Measurements from ENCODE around the gene HRAS. TPM values are rescaled to one million over a fixed set of nuclear protein-coding genes. Genes with fewer than 3 reads are reported as not detected.
"Not testable (repeated sequence)": the region's sequence is repeated elsewhere in the genome, so short reads cannot be mapped to it uniquely, and the experiment has no call there.

The HRAS gene
- polyA plus RNA-seq, 2 of the 4 experiments (the other 2 are of a cell fraction): 56.3 to 86.9 TPM

GRCh38 chr11:518463-519202 is 16.7 kb downstream of the HRAS start (continued):
- no peak for TF ChIP-seq POLR2AphosphoS2 (conservative IDR thresholded peaks at IDR 0.05; ENCODE audit: low read length)
- TF ChIP-seq USF2 (IDR thresholded peaks at IDR 0.05): peak; percentile 92
- peak; percentile 60; the same call in 1 of the 2 replicates for TF ChIP-seq TP53 (CRISPR knock-in tag; IDR thresholded peaks at IDR 0.05)
- TF ChIP-seq CBX8 (IDR thresholded peaks at IDR 0.05): no peak
- TF ChIP-seq BHLHE40 (IDR thresholded peaks at IDR 0.05; ENCODE audit: low read depth, low read length): peak; percentile 81
- TF ChIP-seq ZSCAN20 (CRISPR knock-in tag; IDR thresholded peaks at IDR 0.05): no peak
- no peak for TF ChIP-seq HES2 (IDR thresholded peaks at IDR 0.05)
- no peak for TF ChIP-seq RARB (CRISPR knock-in tag; IDR thresholded peaks at IDR 0.05)
- TF ChIP-seq CBX2 (IDR thresholded peaks at IDR 0.05; ENCODE audit: borderline replicate concordance, low read depth): no peak
- TF ChIP-seq CHD2 (IDR thresholded peaks at IDR 0.05; ENCODE audit: low read length, partially characterized antibody): no peak
- TF ChIP-seq ZFP36 (IDR thresholded peaks at IDR 0.05; ENCODE audit: borderline replicate concordance, partially characterized antibody): no peak
- TF ChIP-seq CEBPB (IDR thresholded peaks at IDR 0.05): no peak
- peak; percentile 87; the same call in 1 of the 2 replicates for TF ChIP-seq TFCP2L1 (CRISPR knock-in tag; IDR thresholded peaks at IDR 0.05)
- TF ChIP-seq SREBF2 (IDR thresholded peaks at IDR 0.05): no peak
- TF ChIP-seq JUN (IDR thresholded peaks at IDR 0.05): peak; percentile 25 to 83; a peak in 2 of 5 replicates
- peak; percentile 98 for TF ChIP-seq E2F6 (IDR thresholded peaks at IDR 0.05; ENCODE audit: borderline replicate concordance, low read depth)
- TF ChIP-seq MYC (IDR thresholded peaks at IDR 0.05; ENCODE audit: borderline replicate concordance, low read length): peak; percentile 76; the same call in 1 of the 2 replicates
- peak; percentile 11 for TF ChIP-seq MAFK (IDR thresholded peaks at IDR 0.05; ENCODE audit: partially characterized antibody)
- 0 out of 2 replicates have a peak, but pooled peaks have one; percentile 30 for TF ChIP-seq RFX5 (IDR thresholded peaks at IDR 0.05)
- peak; percentile 88 for TF ChIP-seq EHF (CRISPR knock-in tag; IDR thresholded peaks at IDR 0.05)
- no peak for TF ChIP-seq KDM1A (IDR thresholded peaks at IDR 0.05; ENCODE audit: low read depth)
- TF ChIP-seq HOXB13 (CRISPR knock-in tag; IDR thresholded peaks at IDR 0.05; ENCODE audit: low read depth): peak; percentile 48; the same call in 1 of the 2 replicates
- 0 out of 2 replicates have a peak, but pooled peaks have one; percentile 30 for TF ChIP-seq PBX3 (IDR thresholded peaks at IDR 0.05)
- no peak for TF ChIP-seq ZC3H11A (IDR thresholded peaks at IDR 0.05)
- TF ChIP-seq EHMT2 (IDR thresholded peaks at IDR 0.05; ENCODE audit: low read depth): no peak
- 0 out of 2 replicates have a peak, but pooled peaks have one; percentile 31 for TF ChIP-seq ESRRA (IDR thresholded peaks at IDR 0.05; ENCODE audit: borderline replicate concordance, low read length)
- TF ChIP-seq ZNF302 (CRISPR knock-in tag; IDR thresholded peaks at IDR 0.05): no peak
- TF ChIP-seq PHF8 (IDR thresholded peaks at IDR 0.05; ENCODE audit: borderline replicate concordance, low read depth): peak; percentile 26; the same call in 1 of the 2 replicates

- ChIA-PET CTCF (interaction anchor here (2.6 kb wide), 1 partner anchor 10 kb away, joined by 55 read pairs; the partner anchor contains the start of gene RNH1), POLR2A (interaction anchor here (2.0 kb wide), 1 partner anchor 11 kb away, joined by 5 read pairs; the partner anchor contains the start of gene RNH1)
- not testable (repeated sequence) for DNase-seq (ENCODE audit: low read depth in 1 of 2, low spot score in 1 of 2); H3K4me2 ChIP-seq; H3K4me1 ChIP-seq; ATAC-seq; FAIRE-seq; H3K4me3 ChIP-seq
- Histone ChIP-seq H3K27ac (peak overlapping the region in 1 of 2 experiments; percentile 94; a peak in 3 of 6 replicates), H3K9me3 (peaks cover 15% of the 10 kb centered on the region)
- WGBS (ENCODE audit: missing lambda C conversion rate): 95% methylated on average over 39 of the region's 43 CpGs
These were observed 18.3 kb downstream of the HRAS start for GRCh38 chr11:516918-517685.

All from A549 (cell line).